HUES48 (cell line): ENCODE results near the gene PSRC1.

Experiments
- H3K27ac ChIP-seq: one replicate; pipeline ENCODE4 v1.7.0; 2013; ENCODE audit warnings: low read depth, low read length, inconsistent platforms
- H3K27me3 ChIP-seq: 2 replicates; pipeline ENCODE4 v1.6.1; 2013; ENCODE audit warnings: mild to moderate bottlenecking, low read length; ENCODE audit not compliant: control insufficient read depth, insufficient read depth
- H3K36me3 ChIP-seq: 2 replicates; pipeline ENCODE4 v1.6.1; 2013; ENCODE audit warnings: low read length; ENCODE audit not compliant: control insufficient read depth, insufficient read depth
- H3K4me1 ChIP-seq: 2 replicates; pipeline ENCODE4 v1.6.1; 2013; ENCODE audit warnings: mild to moderate bottlenecking, low read length; ENCODE audit not compliant: control insufficient read depth, insufficient read depth
- H3K4me3 ChIP-seq: 2 replicates; pipeline ENCODE4 v1.5.1; 2013; ENCODE audit warnings: mild to moderate bottlenecking, low read depth, low read length
- H3K9ac ChIP-seq: 2 replicates; pipeline ENCODE4 v1.6.1; 2013; ENCODE audit warnings: mild to moderate bottlenecking, low read depth, low read length, moderate library complexity
- H3K9me3 ChIP-seq: 2 replicates; pipeline ENCODE4 v1.6.1; 2013; ENCODE audit warnings: low read length; ENCODE audit not compliant: control insufficient read depth, insufficient read depth

PSRC1 gene

GRCh38 chr1:109255678-109256077 is 27.3 kb downstream of the PSRC1 start:
- Histone ChIP-seq H3K27ac (peak overlapping the region; percentile 26), H3K9me3 (no peaks in the 10 kb centered on the region), H3K9ac (no peak overlapping the region), H3K36me3 (peaks cover 21% of the 10 kb centered on the region; the same call in 1 of the 2 replicates), H3K27me3 (peaks cover 3% of the 10 kb centered on the region; the same call in 1 of the 2 replicates), H3K4me3 (no peak overlapping the region), H3K4me1 (peaks cover 25% of the 10 kb centered on the region)

- H3K36me3 ChIP-seq = peaks cover 21% of the 10 kb centered on the region; the same call in 1 of the 2 replicates
- H3K27me3 ChIP-seq = peaks cover 8% of the 10 kb centered on the region; the same call in 1 of the 2 replicates
- H3K27ac ChIP-seq = peak overlapping the region; percentile 26
- no peak overlapping the region for H3K9ac ChIP-seq
- peaks cover 22% of the 10 kb centered on the region for H3K4me1 ChIP-seq
- no peaks in the 10 kb centered on the region for H3K9me3 ChIP-seq
- no peak overlapping the region for H3K4me3 ChIP-seq
Observed at GRCh38 chr1:109255097-109255651, 27.8 kb downstream of the PSRC1 start.

- Histone ChIP-seq H3K4me1 (peaks cover 19% of the 10 kb centered on the region), H3K27ac (peak overlapping the region; percentile 39), H3K9me3 (no peaks in the 10 kb centered on the region), H3K9ac (no peak overlapping the region), H3K36me3 (peaks cover 21% of the 10 kb centered on the region; the same call in 1 of the 2 replicates), H3K4me3 (no peak overlapping the region), H3K27me3 (peaks cover 11% of the 10 kb centered on the region; the same call in 1 of the 2 replicates)
Observed at GRCh38 chr1:109254621-109255096, 28.3 kb downstream of the PSRC1 start.

DNA sequence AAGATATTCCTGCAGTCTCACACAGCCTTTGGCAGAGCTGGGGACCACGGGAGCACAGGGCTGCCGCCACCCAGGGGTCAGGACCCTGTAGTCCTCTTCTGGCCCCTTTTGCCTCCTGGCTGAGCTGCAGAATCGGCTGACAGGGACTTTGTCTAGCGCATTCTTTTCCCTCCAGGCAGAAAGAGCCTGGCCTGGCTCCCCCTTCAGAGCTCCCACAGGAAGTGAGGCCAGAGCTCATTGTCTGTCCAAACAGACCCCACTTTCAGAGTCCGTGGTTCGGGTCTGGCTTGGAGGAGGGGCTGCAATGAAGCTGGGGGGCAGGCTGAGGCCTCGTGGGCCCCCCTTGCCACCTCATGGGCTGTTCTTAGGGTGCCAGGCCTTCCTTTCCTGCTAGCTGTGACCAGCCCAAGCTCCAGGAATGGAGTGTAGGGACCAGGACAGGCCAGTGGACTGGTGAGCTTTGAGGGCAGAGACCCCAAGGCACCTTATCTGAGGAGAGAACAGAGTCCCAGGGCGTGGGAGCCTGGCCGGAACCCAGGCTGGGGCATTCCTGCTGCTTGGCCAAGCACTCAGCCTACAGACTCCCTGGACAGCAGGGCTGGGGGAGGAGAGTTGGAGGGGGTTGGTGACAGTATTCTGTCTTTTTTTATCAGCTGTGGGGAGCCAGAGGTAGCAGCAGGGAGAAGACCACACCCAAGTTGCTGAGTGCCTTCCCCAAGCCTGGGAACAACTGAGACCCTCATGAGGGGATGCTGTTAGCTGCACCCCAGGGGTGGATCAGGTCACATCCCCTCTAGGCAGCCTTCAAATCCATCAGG is 28.9 kb downstream of the PSRC1 start:
- peak overlapping the region; percentile 39 for H3K27ac ChIP-seq
- no peak overlapping the region for H3K4me3 ChIP-seq
- no peaks in the 10 kb centered on the region for H3K9me3 ChIP-seq
- peaks cover 11% of the 10 kb centered on the region; the same call in 1 of the 2 replicates for H3K27me3 ChIP-seq
- peaks cover 21% of the 10 kb centered on the region; the same call in 1 of the 2 replicates for H3K4me1 ChIP-seq
- H3K9ac ChIP-seq = no peak overlapping the region
- H3K36me3 ChIP-seq = peaks cover 17% of the 10 kb centered on the region; the same call in 1 of the 2 replicates

DNA sequence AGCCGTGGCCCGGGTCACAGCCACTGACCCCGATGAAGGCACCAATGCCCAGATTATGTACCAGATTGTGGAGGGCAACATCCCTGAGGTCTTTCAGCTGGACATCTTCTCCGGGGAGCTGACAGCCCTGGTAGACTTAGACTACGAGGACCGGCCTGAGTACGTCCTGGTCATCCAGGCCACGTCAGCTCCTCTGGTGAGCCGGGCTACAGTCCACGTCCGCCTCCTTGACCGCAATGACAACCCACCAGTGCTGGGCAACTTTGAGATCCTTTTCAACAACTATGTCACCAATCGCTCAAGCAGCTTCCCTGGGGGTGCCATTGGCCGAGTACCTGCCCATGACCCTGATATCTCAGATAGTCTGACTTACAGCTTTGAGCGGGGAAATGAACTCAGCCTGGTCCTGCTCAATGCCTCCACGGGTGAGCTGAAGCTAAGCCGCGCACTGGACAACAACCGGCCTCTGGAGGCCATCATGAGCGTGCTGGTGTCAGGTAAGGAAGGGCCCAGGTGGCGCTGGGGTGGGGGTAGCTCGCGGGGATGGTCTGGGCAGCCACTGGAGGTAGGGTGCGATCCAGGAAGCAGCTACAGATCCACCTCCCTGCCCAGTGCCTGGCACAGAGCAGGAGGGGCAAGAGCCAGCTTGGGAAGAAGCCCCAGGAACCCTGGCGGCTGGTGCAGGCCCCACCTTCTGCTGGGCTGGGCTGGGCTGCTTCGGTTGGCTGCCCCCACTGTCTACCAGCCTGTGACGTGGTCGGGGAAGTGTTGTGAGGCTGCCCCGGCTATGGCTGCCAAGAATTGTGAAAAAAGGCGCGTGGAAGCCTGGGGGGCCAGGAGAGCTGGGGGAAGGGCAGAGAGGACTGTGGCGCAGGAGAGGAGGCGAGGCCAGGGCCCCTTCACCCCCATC is 29.8 kb downstream of the PSRC1 start:
- no peak overlapping the region for H3K4me3 ChIP-seq
- peaks cover 17% of the 10 kb centered on the region; the same call in 1 of the 2 replicates for H3K27me3 ChIP-seq
- H3K27ac ChIP-seq = no peak overlapping the region
- no peak overlapping the region for H3K9ac ChIP-seq
- no peaks in the 10 kb centered on the region for H3K9me3 ChIP-seq
- peaks cover 15% of the 10 kb centered on the region; the same call in 1 of the 2 replicates for H3K36me3 ChIP-seq
- peaks cover 25% of the 10 kb centered on the region; the same call in 1 of the 2 replicates for H3K4me1 ChIP-seq

- Histone ChIP-seq H3K4me3 (no peak overlapping the region), H3K9me3 (no peaks in the 10 kb centered on the region), H3K27me3 (peaks cover 25% of the 10 kb centered on the region), H3K9ac (no peak overlapping the region), H3K4me1 (peaks cover 25% of the 10 kb centered on the region; the same call in 1 of the 2 replicates), H3K36me3 (peaks cover 15% of the 10 kb centered on the region; the same call in 1 of the 2 replicates), H3K27ac (no peak overlapping the region)
Observed at GRCh38 chr1:109252167-109252892, 30.6 kb downstream of the PSRC1 start.

DNA sequence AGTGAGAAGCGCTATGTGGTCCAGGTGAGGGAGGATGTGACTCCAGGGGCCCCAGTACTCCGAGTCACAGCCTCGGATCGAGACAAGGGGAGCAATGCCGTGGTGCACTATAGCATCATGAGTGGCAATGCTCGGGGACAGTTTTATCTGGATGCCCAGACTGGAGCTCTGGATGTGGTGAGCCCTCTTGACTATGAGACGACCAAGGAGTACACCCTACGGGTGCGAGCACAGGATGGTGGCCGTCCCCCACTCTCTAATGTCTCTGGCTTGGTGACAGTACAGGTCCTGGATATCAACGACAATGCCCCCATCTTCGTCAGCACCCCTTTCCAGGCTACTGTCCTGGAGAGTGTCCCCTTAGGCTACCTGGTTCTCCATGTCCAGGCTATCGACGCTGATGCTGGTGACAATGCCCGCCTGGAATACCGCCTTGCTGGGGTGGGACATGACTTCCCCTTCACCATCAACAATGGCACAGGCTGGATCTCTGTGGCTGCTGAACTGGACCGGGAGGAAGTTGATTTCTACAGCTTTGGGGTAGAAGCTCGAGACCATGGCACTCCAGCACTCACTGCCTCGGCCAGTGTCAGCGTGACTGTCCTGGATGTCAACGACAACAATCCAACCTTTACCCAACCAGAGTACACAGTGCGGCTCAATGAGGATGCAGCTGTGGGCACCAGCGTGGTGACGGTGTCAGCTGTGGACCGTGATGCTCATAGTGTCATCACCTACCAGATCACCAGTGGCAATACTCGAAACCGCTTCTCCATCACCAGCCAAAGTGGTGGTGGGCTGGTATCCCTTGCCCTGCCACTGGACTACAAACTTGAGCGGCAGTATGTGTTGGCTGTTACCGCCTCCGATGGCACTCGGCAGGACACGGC is 31.4 kb downstream of the PSRC1 start:
- H3K4me1 ChIP-seq = peaks cover 25% of the 10 kb centered on the region; the same call in 1 of the 2 replicates
- no peak overlapping the region for H3K4me3 ChIP-seq
- no peak overlapping the region for H3K27ac ChIP-seq
- H3K27me3 ChIP-seq = peaks cover 27% of the 10 kb centered on the region
- H3K36me3 ChIP-seq = peaks cover 15% of the 10 kb centered on the region; the same call in 1 of the 2 replicates
- no peaks in the 10 kb centered on the region for H3K9me3 ChIP-seq
- no peak overlapping the region for H3K9ac ChIP-seq

DNA sequence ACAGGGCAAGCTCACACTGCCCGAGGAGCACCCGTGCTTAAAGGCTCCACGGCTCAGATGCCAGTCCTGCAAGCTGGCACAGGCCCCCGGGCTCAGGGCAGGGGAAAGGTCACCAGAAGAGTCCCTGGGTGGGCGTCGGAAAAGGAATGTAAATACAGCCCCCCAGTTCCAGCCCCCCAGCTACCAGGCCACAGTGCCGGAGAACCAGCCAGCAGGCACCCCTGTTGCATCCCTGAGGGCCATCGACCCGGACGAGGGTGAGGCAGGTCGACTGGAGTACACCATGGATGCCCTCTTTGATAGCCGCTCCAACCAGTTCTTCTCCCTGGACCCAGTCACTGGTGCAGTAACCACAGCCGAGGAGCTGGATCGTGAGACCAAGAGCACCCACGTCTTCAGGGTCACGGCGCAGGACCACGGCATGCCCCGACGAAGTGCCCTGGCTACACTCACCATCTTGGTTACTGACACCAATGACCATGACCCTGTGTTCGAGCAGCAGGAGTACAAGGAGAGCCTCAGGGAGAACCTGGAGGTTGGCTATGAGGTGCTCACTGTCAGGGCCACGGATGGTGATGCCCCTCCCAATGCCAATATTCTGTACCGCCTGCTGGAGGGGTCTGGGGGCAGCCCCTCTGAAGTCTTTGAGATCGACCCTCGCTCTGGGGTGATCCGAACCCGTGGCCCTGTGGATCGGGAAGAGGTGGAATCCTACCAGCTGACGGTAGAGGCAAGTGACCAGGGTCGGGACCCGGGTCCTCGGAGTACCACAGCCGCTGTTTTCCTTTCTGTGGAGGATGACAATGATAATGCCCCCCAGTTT is 32.3 kb downstream of the PSRC1 start:
- no peak overlapping the region for H3K9ac ChIP-seq
- H3K4me3 ChIP-seq = no peak overlapping the region; the same call in 1 of the 2 replicates
- no peak overlapping the region for H3K27ac ChIP-seq
- H3K4me1 ChIP-seq = peaks cover 24% of the 10 kb centered on the region; the same call in 1 of the 2 replicates
- H3K9me3 ChIP-seq = no peaks in the 10 kb centered on the region
- H3K27me3 ChIP-seq = peaks cover 27% of the 10 kb centered on the region
- H3K36me3 ChIP-seq = peaks cover 15% of the 10 kb centered on the region; the same call in 1 of the 2 replicates
